HepG2 (cell line): Measurements from ENCODE around the gene NOS1AP. TPM values are rescaled to one million over a fixed set of nuclear protein-coding genes. Genes with fewer than 3 reads are reported as not detected.

Source experiments
- ARID2 ChIP-seq: sonication (generic); formaldehyde crosslinking; IDR thresholded peaks from 2 replicates; pipeline ENCODE4 v1.8.1; 2022; ENCODE audit warnings: mild to moderate bottlenecking, missing genetic modification reagents, borderline replicate concordance
- GATAD1 ChIP-seq: IDR thresholded peaks from 2 replicates; pipeline ENCODE4 v1.6.1; 2016; ENCODE audit warnings: missing genetic modification reagents, missing compliant biosample characterization
- GFI1 ChIP-seq: sonication (generic); formaldehyde crosslinking; IDR thresholded peaks from 2 replicates; pipeline ENCODE4 v1.5.0; 2020; ENCODE audit warnings: missing genetic modification reagents, mild to moderate bottlenecking, borderline replicate concordance
- MIER2 ChIP-seq: IDR thresholded peaks from 2 replicates; pipeline ENCODE4 v1.6.1; 2016; ENCODE audit warnings: missing biosample characterization, missing genetic modification reagents
- PAF1 ChIP-seq: IDR thresholded peaks from 2 replicates; pipeline ENCODE4 v1.6.1; 2016; ENCODE audit warnings: missing genetic modification reagents, missing compliant biosample characterization
- REXO4 ChIP-seq: sonication (generic); formaldehyde crosslinking; IDR thresholded peaks from 2 replicates; pipeline ENCODE4 v1.8.0; 2022; ENCODE audit warnings: missing genetic modification reagents, mild to moderate bottlenecking, borderline replicate concordance
- RXRA ChIP-seq: sonication (generic); formaldehyde crosslinking; IDR thresholded peaks from 2 replicates; pipeline ENCODE4 v1.5.1; 2020; ENCODE audit warnings: missing genetic modification reagents
- RXRB ChIP-seq: IDR thresholded peaks from 2 replicates; pipeline ENCODE4 v1.6.1; 2016; ENCODE audit warnings: borderline replicate concordance, missing genetic modification reagents, missing compliant biosample characterization
- SAP130 ChIP-seq: IDR thresholded peaks from 2 replicates; pipeline ENCODE4 v1.6.1; 2016; ENCODE audit warnings: low read depth
- SMAD9 ChIP-seq: sonication (generic); formaldehyde crosslinking; IDR thresholded peaks from 2 replicates; pipeline ENCODE4 v1.5.1; 2020; ENCODE audit warnings: mild to moderate bottlenecking, missing genetic modification reagents
- SOX6 ChIP-seq, 2 experiments: fragments of 450-650 bp in 1 of 2; sonication (generic) in 1 of 2; formaldehyde crosslinking in 1 of 2; IDR thresholded peaks; 2 replicates each; pipeline versions ENCODE4 v1.4.0 to v1.6.1; 2017 to 2020; ENCODE audit warnings: antibody characterized with exemption in 1 of 2, mild to moderate bottlenecking in 1 of 2, missing genetic modification reagents in 1 of 2
- SPEN ChIP-seq: sonication (generic); formaldehyde crosslinking; IDR thresholded peaks from 2 replicates; pipeline ENCODE4 v1.5.1; 2020; ENCODE audit warnings: low read depth, mild to moderate bottlenecking, missing genetic modification reagents
- STAG1 ChIP-seq: sonication (generic); formaldehyde crosslinking; IDR thresholded peaks from 2 replicates; pipeline ENCODE4 v1.4.0; 2020; ENCODE audit warnings: missing genetic modification reagents
- ZFP82 ChIP-seq: sonication (generic); formaldehyde crosslinking; IDR thresholded peaks from 2 replicates; pipeline ENCODE4 v1.5.1; 2020; ENCODE audit warnings: mild to moderate bottlenecking, missing genetic modification reagents, borderline replicate concordance
- ZNF124 ChIP-seq: sonication (generic); formaldehyde crosslinking; IDR thresholded peaks from 2 replicates; pipeline ENCODE4 v1.4.0; 2020; ENCODE audit warnings: missing genetic modification reagents
- ZNF331 ChIP-seq: sonication (generic); formaldehyde crosslinking; IDR thresholded peaks from 2 replicates; pipeline ENCODE4 v1.4.0; 2020; ENCODE audit warnings: missing genetic modification reagents
- ZNF460 ChIP-seq: sonication (generic); formaldehyde crosslinking; IDR thresholded peaks from 2 replicates; pipeline ENCODE4 v1.5.1; 2020; ENCODE audit warnings: missing genetic modification reagents, mild to moderate bottlenecking, borderline replicate concordance
- ZNF549 ChIP-seq: sonication (generic); formaldehyde crosslinking; IDR thresholded peaks from 2 replicates; pipeline ENCODE4 v1.5.0; 2020; ENCODE audit warnings: missing genetic modification reagents
- ZNF556 ChIP-seq: sonication (generic); formaldehyde crosslinking; IDR thresholded peaks from 2 replicates; pipeline ENCODE4 v1.4.0; 2020; ENCODE audit warnings: mild to moderate bottlenecking, missing genetic modification reagents, borderline replicate concordance
- ZNF790 ChIP-seq: sonication (generic); formaldehyde crosslinking; IDR thresholded peaks from 2 replicates; pipeline ENCODE4 v1.8.0; 2022; ENCODE audit warnings: missing genetic modification reagents, mild to moderate bottlenecking, borderline replicate concordance
- ZNF83 ChIP-seq: sonication (generic); formaldehyde crosslinking; IDR thresholded peaks from 2 replicates; pipeline ENCODE4 v1.4.0; 2020; ENCODE audit warnings: missing genetic modification reagents, mild to moderate bottlenecking, borderline replicate concordance
- polyA plus RNA-seq, 8 experiments: library from polyadenylated mRNA; depleted of rRNA in 3 of 8; stranded (reverse) in 7 of 8; unstranded in 1 of 8; fragments of >200 nt; fragmentation: Illumina TruSeq in 4 of 8; extraction: Trizol in 4 of 8; gene quantifications; 2 replicates each; pipeline versions ENCODE4 v1.2.1 to v1.2.3, GENCODE V29; 2011 to 2016; ENCODE audit warnings: low read depth in 4 of 8, missing spikeins in 1 of 8, mixed read lengths in 1 of 8; ENCODE audit not compliant: insufficient read depth in 1 of 8
- total RNA-seq, 5 experiments: library from RNA; depleted of rRNA; stranded (reverse); fragments of >200 nt; fragmentation: Illumina TruSeq; extraction: Trizol; gene quantifications; 2 replicates each; pipeline ENCODE4 v1.2.3, GENCODE V29; 2016; ENCODE audit warnings: low read depth in 1 of 5
- TF ChIP-seq, protein P1 (sequence below): IDR thresholded peaks from 2 replicates; pipeline ENCODE4 v1.6.1; 2016; ENCODE audit warnings: control low read depth
- TF ChIP-seq, protein P2 (sequence below): sonication (generic); formaldehyde crosslinking; IDR thresholded peaks from 2 replicates; pipeline ENCODE4 v1.5.1; 2020; ENCODE audit warnings: mild to moderate bottlenecking, missing genetic modification reagents, moderate library complexity
- TF ChIP-seq, protein P3 (sequence below): sonication (generic); formaldehyde crosslinking; IDR thresholded peaks from 2 replicates; pipeline ENCODE4 v1.8.0; 2022; ENCODE audit warnings: mild to moderate bottlenecking, missing genetic modification reagents
- TF ChIP-seq, protein P4 (sequence below): sonication (generic); formaldehyde crosslinking; conservative IDR thresholded peaks from 2 replicates; pipeline ENCODE4 v1.8.1; 2023; ENCODE audit warnings: missing genetic modification reagents

The NOS1AP gene
- total and polyA plus RNA-seq, 2 of the 13 experiments (the other 11 are each of a cell fraction or from before 2014, with no cell fraction given), result 2.0 to 3.3 TPM

DNA sequence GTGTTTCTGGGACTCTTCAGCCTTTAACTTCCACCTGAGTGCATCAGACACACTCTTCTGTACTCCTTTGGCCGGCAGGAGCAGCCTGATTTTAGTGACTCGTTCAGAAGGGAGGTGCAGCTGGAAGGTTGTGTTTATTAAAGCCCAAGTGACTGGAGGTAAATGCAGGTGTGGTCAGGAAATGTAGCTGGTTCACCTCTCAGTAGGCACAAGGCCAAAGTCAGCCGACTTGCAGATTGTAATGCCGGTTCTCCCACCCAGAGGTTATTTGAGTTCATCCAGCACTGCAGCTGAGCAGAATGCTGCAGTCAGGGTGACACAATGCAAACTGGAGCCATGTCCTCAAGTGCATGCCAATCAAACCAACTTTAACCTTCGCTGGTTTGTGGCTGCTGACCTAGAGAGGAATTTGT, 215.7 kb downstream of the NOS1AP start (continued):
- TF ChIP-seq, protein P1, sequence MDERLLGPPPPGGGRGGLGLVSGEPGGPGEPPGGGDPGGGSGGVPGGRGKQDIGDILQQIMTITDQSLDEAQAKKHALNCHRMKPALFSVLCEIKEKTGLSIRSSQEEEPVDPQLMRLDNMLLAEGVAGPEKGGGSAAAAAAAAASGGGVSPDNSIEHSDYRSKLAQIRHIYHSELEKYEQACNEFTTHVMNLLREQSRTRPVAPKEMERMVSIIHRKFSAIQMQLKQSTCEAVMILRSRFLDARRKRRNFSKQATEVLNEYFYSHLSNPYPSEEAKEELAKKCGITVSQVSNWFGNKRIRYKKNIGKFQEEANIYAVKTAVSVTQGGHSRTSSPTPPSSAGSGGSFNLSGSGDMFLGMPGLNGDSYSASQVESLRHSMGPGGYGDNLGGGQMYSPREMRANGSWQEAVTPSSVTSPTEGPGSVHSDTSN (CRISPR knock-in tag), result peak; percentile 75
- TF ChIP-seq GFI1 (CRISPR knock-in tag) (no peak), SOX6 (IDR thresholded peaks at IDR 0.05) (no peak), SOX6 (CRISPR knock-in tag; IDR thresholded peaks at IDR 0.05) (peak; percentile 34; the same call in 1 of the 2 replicates), REXO4 (no peak), PAF1 (CRISPR knock-in tag) (no peak), GATAD1 (CRISPR knock-in tag) (no peak), SMAD9 (CRISPR knock-in tag) (no peak), STAG1 (CRISPR knock-in tag) (no peak), RXRA (CRISPR knock-in tag) (peak; percentile 95), SAP130 (peak; percentile 27; the same call in 1 of the 2 replicates), ZNF124 (CRISPR knock-in tag) (no peak), ZNF549 (CRISPR knock-in tag) (no peak), ZNF331 (CRISPR knock-in tag) (0 out of 2 replicates have a peak, but pooled peaks have one; percentile 14), ZNF556 (no peak), RXRB (CRISPR knock-in tag) (peak; percentile 91), MIER2 (CRISPR knock-in tag) (no peak), ZNF83 (CRISPR knock-in tag) (no peak), SPEN (CRISPR knock-in tag) (no peak), ARID2 (no peak), ZFP82 (no peak), ZNF460 (CRISPR knock-in tag) (no peak), ZNF790 (CRISPR knock-in tag) (no peak)
- TF ChIP-seq, protein P2, sequence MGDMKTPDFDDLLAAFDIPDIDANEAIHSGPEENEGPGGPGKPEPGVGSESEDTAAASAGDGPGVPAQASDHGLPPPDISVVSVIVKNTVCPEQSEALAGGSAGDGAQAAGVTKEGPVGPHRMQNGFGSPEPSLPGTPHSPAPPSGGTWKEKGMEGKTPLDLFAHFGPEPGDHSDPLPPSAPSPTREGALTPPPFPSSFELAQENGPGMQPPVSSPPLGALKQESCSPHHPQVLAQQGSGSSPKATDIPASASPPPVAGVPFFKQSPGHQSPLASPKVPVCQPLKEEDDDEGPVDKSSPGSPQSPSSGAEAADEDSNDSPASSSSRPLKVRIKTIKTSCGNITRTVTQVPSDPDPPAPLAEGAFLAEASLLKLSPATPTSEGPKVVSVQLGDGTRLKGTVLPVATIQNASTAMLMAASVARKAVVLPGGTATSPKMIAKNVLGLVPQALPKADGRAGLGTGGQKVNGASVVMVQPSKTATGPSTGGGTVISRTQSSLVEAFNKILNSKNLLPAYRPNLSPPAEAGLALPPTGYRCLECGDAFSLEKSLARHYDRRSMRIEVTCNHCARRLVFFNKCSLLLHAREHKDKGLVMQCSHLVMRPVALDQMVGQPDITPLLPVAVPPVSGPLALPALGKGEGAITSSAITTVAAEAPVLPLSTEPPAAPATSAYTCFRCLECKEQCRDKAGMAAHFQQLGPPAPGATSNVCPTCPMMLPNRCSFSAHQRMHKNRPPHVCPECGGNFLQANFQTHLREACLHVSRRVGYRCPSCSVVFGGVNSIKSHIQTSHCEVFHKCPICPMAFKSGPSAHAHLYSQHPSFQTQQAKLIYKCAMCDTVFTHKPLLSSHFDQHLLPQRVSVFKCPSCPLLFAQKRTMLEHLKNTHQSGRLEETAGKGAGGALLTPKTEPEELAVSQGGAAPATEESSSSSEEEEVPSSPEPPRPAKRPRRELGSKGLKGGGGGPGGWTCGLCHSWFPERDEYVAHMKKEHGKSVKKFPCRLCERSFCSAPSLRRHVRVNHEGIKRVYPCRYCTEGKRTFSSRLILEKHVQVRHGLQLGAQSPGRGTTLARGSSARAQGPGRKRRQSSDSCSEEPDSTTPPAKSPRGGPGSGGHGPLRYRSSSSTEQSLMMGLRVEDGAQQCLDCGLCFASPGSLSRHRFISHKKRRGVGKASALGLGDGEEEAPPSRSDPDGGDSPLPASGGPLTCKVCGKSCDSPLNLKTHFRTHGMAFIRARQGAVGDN (CRISPR knock-in tag), result no peak
- TF ChIP-seq, protein P3, sequence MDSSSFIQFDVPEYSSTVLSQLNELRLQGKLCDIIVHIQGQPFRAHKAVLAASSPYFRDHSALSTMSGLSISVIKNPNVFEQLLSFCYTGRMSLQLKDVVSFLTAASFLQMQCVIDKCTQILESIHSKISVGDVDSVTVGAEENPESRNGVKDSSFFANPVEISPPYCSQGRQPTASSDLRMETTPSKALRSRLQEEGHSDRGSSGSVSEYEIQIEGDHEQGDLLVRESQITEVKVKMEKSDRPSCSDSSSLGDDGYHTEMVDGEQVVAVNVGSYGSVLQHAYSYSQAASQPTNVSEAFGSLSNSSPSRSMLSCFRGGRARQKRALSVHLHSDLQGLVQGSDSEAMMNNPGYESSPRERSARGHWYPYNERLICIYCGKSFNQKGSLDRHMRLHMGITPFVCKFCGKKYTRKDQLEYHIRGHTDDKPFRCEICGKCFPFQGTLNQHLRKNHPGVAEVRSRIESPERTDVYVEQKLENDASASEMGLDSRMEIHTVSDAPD (CRISPR knock-in tag), result no peak
- TF ChIP-seq, protein P4, sequence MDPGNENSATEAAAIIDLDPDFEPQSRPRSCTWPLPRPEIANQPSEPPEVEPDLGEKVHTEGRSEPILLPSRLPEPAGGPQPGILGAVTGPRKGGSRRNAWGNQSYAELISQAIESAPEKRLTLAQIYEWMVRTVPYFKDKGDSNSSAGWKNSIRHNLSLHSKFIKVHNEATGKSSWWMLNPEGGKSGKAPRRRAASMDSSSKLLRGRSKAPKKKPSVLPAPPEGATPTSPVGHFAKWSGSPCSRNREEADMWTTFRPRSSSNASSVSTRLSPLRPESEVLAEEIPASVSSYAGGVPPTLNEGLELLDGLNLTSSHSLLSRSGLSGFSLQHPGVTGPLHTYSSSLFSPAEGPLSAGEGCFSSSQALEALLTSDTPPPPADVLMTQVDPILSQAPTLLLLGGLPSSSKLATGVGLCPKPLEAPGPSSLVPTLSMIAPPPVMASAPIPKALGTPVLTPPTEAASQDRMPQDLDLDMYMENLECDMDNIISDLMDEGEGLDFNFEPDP (CRISPR knock-in tag), result no peak
